Measurements from ENCODE around the gene NPL. TPM values are rescaled to one million over a fixed set of nuclear protein-coding genes. Genes with fewer than 3 reads are reported as not detected.

NPL gene
- total and polyA plus RNA-seq, 12 donors: 4.8 to 31.7 (median 21.2) TPM

DNA sequence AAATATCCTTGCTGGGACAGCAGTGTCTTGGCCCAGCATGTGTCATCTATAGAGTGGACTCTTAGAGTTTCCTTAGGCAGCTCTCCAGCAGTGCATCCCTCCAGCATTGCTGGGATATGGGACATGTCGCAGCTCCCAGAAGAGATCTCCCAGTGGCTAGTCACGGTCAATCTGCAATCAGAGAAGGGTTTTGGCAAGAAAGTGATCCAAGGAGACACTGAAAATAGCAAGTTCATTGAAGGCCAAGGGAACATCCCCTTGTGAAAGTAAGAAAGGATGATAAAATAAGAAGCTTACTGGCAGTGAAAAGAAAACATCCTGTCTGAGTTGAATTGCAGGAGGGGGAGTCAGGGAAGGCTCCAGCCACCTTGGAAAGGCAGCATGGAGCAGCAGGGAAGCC, 19.3 kb upstream of the NPL start:
- no peak for DNase-seq
- Histone ChIP-seq H3K4me1 (replicated peaks in 1 of 2) (peaks cover 0 to 5% of the 10 kb centered on the region in 2 donors), H3K9me3 (replicated peaks in 1 of 3) (no peaks in the 10 kb centered on the region), H3K27ac (peak overlapping the region in 1 of 5 donors; percentile 13), H3K36me3 (replicated peaks in 1 of 2) (no peaks in the 10 kb centered on the region), H3K27me3 (no peaks in the 10 kb centered on the region), H3K4me3 (no peak overlapping the region)
- TF ChIP-seq, protein P1, sequence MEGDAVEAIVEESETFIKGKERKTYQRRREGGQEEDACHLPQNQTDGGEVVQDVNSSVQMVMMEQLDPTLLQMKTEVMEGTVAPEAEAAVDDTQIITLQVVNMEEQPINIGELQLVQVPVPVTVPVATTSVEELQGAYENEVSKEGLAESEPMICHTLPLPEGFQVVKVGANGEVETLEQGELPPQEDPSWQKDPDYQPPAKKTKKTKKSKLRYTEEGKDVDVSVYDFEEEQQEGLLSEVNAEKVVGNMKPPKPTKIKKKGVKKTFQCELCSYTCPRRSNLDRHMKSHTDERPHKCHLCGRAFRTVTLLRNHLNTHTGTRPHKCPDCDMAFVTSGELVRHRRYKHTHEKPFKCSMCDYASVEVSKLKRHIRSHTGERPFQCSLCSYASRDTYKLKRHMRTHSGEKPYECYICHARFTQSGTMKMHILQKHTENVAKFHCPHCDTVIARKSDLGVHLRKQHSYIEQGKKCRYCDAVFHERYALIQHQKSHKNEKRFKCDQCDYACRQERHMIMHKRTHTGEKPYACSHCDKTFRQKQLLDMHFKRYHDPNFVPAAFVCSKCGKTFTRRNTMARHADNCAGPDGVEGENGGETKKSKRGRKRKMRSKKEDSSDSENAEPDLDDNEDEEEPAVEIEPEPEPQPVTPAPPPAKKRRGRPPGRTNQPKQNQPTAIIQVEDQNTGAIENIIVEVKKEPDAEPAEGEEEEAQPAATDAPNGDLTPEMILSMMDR (IDR thresholded peaks at IDR 0.05): no peak
- WGBS, 4 donors: 6 to 29% (median 24%) methylated on average over 2 of the region's 2 CpGs
- intact Hi-C loops (cut with DNase I): no loop called here

DNA sequence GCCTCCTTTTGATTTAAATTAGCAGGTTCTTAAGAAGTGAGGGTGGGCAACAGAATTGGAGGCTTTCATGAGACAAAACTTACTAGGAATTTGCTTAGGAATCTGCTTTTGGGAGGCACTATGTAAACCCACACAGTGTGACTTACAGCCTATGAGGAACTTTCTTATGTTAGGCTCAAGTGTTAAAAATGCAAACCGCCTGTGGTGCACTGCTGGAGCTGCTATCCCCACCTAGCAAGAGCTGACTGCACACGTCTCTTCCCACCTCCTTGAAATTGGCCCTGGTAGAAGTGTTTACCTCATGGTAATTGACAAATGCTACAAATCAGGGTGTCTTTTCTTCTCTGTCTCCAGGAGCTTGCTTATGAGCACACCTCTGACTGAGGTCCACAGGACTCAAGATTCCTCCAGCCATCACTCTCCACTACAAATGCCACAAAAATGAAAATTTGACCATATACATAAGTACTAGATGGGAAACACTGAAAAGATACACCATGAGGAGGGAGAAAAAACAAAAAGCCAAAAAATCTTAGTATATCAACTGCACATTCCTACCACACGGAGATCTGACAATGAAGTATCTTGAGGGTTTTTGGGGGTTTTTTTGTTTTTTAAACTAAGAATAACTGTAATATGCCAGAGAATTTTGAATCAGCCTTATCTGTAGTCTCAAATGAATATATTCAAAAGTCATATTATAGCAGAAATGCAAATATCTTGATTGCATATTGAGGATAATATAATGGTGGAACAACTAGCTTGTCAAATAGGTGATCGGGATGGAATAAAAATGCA, 18.2 kb upstream of the NPL start:
- H3K9me3 ChIP-seq (replicated peaks in 1 of 3): no peaks in the 10 kb centered on the region
- WGBS, 4 donors: 93 to 96% (median 95%) methylated on average over 3 to 4 of the region's 4 CpGs
- no peak overlapping the region for H3K4me3 ChIP-seq
- no peak overlapping the region for H3K27ac ChIP-seq
- no peaks in the 10 kb centered on the region for H3K4me1 ChIP-seq (replicated peaks in 1 of 2)
- TF ChIP-seq POLR2A (IDR thresholded peaks at IDR 0.05): no peak
- TF ChIP-seq, protein P1 (IDR thresholded peaks at IDR 0.05): peak in 1 of 6 experiments; percentile 16
- DNase-seq: no peak
- no peaks in the 10 kb centered on the region for H3K36me3 ChIP-seq (replicated peaks in 1 of 2)
- intact Hi-C loops (cut with DNase I): no loop called here
- no peaks in the 10 kb centered on the region for H3K27me3 ChIP-seq

DNA sequence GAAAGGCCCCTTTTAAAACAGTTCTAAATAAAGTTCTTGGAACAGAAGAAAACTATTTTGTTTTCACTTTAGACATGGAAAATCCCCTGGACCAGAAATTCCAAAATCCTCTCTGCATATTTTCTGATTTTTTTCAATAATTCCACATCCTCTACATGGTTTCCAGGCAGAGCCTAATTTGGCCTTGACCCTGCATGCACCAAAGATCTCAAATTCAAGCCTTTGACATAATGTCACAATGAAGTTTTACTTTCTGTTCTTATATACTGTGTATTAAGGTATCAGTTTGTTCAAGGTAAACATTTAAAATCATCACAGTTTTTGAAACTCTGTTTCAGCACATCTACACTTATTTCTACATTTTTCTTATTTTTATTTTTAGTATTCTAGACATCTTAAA, 12.2 kb upstream of the NPL start:
- no peaks in the 10 kb centered on the region for H3K4me1 ChIP-seq (replicated peaks in 1 of 2)
- no peaks in the 10 kb centered on the region for H3K9me3 ChIP-seq (replicated peaks in 1 of 3)
- peak in 1 of 7 donors; percentile 21 for DNase-seq
- H3K36me3 ChIP-seq (replicated peaks in 1 of 2): no peaks in the 10 kb centered on the region
- peak overlapping the region in 1 of 5 donors; percentile 58 for H3K27ac ChIP-seq
- intact Hi-C loops (cut with DNase I): no loop called here
- TF ChIP-seq POLR2A (IDR thresholded peaks at IDR 0.05): no peak
- TF ChIP-seq, protein P1 (IDR thresholded peaks at IDR 0.05): no peak
- H3K4me3 ChIP-seq: no peak overlapping the region
- no peaks in the 10 kb centered on the region for H3K27me3 ChIP-seq

DNA sequence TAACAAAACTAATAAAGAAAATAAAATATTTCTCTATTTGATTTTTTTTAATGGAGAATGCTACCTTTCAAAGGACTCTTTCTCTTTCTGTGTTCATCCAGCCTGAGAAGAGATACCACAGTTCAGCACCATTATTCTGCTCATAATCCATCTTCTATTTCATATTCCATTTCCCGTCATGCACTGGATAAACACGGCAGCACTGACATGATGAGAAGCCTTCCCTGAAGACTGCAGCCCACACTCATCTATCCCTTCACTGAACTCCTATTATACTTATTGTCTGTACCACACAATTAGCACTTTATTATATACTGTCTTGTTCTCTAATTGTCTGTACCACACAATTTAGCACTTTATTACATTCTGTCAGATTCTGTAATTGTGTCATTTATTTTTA, 10.7 kb upstream of the NPL start:
- intact Hi-C loops (cut with DNase I): no loop called here
- WGBS, 4 donors: 78 to 83% (median 79%) methylated on average over 2 of the region's 2 CpGs

More for the DNA sequence above, 10.7 kb upstream of the NPL start:
- TF ChIP-seq, protein P1 (IDR thresholded peaks at IDR 0.05): no peak
- TF ChIP-seq POLR2A (IDR thresholded peaks at IDR 0.05): no peak
- Histone ChIP-seq H3K9me3 (replicated peaks in 1 of 3) (no peaks in the 10 kb centered on the region), H3K27ac (no peak overlapping the region), H3K36me3 (replicated peaks in 1 of 2) (no peaks in the 10 kb centered on the region), H3K27me3 (no peaks in the 10 kb centered on the region), H3K4me3 (no peak overlapping the region), H3K4me1 (replicated peaks in 1 of 2) (no peaks in the 10 kb centered on the region)
- no peak for DNase-seq
